HepG2 (cell line): ENCODE data around the gene SFXN5.

Experiments
- BHLHE40 ChIP-seq: IDR thresholded peaks from 2 replicates; pipeline ENCODE4 v1.6.1; 2011; ENCODE audit warnings: low read length, improper control_type of control experiment
- EED ChIP-seq: sonication (generic); formaldehyde crosslinking; IDR thresholded peaks from 2 replicates; pipeline ENCODE4 v1.5.0; 2020; ENCODE audit warnings: mild to moderate bottlenecking, missing genetic modification reagents
- ESRRA ChIP-seq: sonication (generic); formaldehyde crosslinking; IDR thresholded peaks from 2 replicates; pipeline ENCODE4 v1.5.1; 2020; ENCODE audit warnings: mild to moderate bottlenecking, low read depth, missing genetic modification reagents
- GTF3A ChIP-seq: sonication (generic); formaldehyde crosslinking; conservative IDR thresholded peaks from 2 replicates; pipeline ENCODE4 v1.4.0; 2020; ENCODE audit warnings: mild to moderate bottlenecking, missing genetic modification reagents
- HNRNPLL ChIP-seq: fragments of 200-400 bp; formaldehyde crosslinking; IDR thresholded peaks from 2 replicates; pipeline ENCODE4 v1.6.1; 2017; ENCODE audit warnings: mild to moderate bottlenecking, low read depth, low read length; ENCODE audit not compliant: poor library complexity, severe bottlenecking
- NONO ChIP-seq, 2 experiments: fragments of 450-650 bp in 1 of 2; sonication (generic) in 1 of 2; formaldehyde crosslinking in 1 of 2; IDR thresholded peaks in 1 of 2; conservative IDR thresholded peaks in 1 of 2; 2 replicates each; pipeline versions ENCODE4 v1.6.1 to v1.8.0; 2017 to 2022; ENCODE audit warnings: mild to moderate bottlenecking in 1 of 2, missing genetic modification reagents in 1 of 2, moderate library complexity in 1 of 2
- RNF2 ChIP-seq: fragments of 450-650 bp; conservative IDR thresholded peaks from 2 replicates; pipeline ENCODE4 v1.6.1; 2016; ENCODE audit warnings: low read depth
- ZFX ChIP-seq: sonication (generic); formaldehyde crosslinking; IDR thresholded peaks from 2 replicates; pipeline ENCODE4 v1.4.0; 2020; ENCODE audit warnings: mild to moderate bottlenecking, low read depth, missing genetic modification reagents, moderate library complexity
- ZNF225 ChIP-seq: sonication (generic); formaldehyde crosslinking; IDR thresholded peaks from 2 replicates; pipeline ENCODE4 v1.4.0; 2020; ENCODE audit warnings: mild to moderate bottlenecking, missing genetic modification reagents
- ZNF24 ChIP-seq: fragments of 450-650 bp; IDR thresholded peaks from 2 replicates; pipeline ENCODE4 v1.6.1; 2017; ENCODE audit warnings: antibody characterized with exemption, mild to moderate bottlenecking
- ZNF543 ChIP-seq: sonication (generic); formaldehyde crosslinking; IDR thresholded peaks from 2 replicates; pipeline ENCODE4 v1.4.0; 2020; ENCODE audit warnings: mild to moderate bottlenecking, missing genetic modification reagents
- TF ChIP-seq, protein P1 (sequence below): sonication (generic); formaldehyde crosslinking; IDR thresholded peaks from 2 replicates; pipeline ENCODE4 v1.4.0; 2020; ENCODE audit warnings: mild to moderate bottlenecking, missing genetic modification reagents
- TF ChIP-seq, protein P2 (sequence below): sonication (generic); formaldehyde crosslinking; IDR thresholded peaks from 2 replicates; pipeline ENCODE4 v1.5.0; 2020; ENCODE audit warnings: mild to moderate bottlenecking, missing genetic modification reagents, moderate library complexity
- TF ChIP-seq, protein P3 (sequence below): sonication (generic); formaldehyde crosslinking; IDR thresholded peaks from 2 replicates; pipeline ENCODE4 v1.5.1; 2020; ENCODE audit warnings: missing genetic modification reagents, mild to moderate bottlenecking, borderline replicate concordance

GRCh38 chr2:73112026-73112912, 40.8 kb upstream of the SFXN5 start:
- TF ChIP-seq, protein P1, sequence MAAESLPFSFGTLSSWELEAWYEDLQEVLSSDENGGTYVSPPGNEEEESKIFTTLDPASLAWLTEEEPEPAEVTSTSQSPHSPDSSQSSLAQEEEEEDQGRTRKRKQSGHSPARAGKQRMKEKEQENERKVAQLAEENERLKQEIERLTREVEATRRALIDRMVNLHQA (CRISPR knock-in tag): no peak
- TF ChIP-seq, protein P2, sequence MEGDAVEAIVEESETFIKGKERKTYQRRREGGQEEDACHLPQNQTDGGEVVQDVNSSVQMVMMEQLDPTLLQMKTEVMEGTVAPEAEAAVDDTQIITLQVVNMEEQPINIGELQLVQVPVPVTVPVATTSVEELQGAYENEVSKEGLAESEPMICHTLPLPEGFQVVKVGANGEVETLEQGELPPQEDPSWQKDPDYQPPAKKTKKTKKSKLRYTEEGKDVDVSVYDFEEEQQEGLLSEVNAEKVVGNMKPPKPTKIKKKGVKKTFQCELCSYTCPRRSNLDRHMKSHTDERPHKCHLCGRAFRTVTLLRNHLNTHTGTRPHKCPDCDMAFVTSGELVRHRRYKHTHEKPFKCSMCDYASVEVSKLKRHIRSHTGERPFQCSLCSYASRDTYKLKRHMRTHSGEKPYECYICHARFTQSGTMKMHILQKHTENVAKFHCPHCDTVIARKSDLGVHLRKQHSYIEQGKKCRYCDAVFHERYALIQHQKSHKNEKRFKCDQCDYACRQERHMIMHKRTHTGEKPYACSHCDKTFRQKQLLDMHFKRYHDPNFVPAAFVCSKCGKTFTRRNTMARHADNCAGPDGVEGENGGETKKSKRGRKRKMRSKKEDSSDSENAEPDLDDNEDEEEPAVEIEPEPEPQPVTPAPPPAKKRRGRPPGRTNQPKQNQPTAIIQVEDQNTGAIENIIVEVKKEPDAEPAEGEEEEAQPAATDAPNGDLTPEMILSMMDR (CRISPR knock-in tag): peak; percentile 30; the same call in 1 of the 2 replicates
- TF ChIP-seq BHLHE40 (no peak), HNRNPLL (peak; percentile 42), ZNF24 (no peak), NONO (IDR thresholded peaks at IDR 0.05) (no peak), NONO (CRISPR knock-in tag; conservative IDR thresholded peaks at IDR 0.05) (peak; percentile 67), ZNF225 (CRISPR knock-in tag) (peak; percentile 74; the same call in 1 of the 2 replicates), ZFX (CRISPR knock-in tag) (peak; percentile 96), RNF2 (peak; percentile 99), EED (CRISPR knock-in tag) (peak; percentile 99), ZNF543 (CRISPR knock-in tag) (no peak; the same call in 1 of the 2 replicates), GTF3A (CRISPR knock-in tag) (no peak), ESRRA (no peak)
- TF ChIP-seq, protein P3, sequence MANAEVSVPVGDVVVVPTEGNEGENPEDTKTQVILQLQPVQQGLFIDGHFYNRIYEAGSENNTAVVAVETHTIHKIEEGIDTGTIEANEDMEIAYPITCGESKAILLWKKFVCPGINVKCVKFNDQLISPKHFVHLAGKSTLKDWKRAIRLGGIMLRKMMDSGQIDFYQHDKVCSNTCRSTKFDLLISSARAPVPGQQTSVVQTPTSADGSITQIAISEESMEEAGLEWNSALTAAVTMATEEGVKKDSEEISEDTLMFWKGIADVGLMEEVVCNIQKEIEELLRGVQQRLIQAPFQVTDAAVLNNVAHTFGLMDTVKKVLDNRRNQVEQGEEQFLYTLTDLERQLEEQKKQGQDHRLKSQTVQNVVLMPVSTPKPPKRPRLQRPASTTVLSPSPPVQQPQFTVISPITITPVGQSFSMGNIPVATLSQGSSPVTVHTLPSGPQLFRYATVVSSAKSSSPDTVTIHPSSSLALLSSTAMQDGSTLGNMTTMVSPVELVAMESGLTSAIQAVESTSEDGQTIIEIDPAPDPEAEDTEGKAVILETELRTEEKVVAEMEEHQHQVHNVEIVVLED: no peak
